Smooth muscle cell of the coronary artery (primary cell): ENCODE data around the gene SELENBP1. TPM values are rescaled to one million over a fixed set of nuclear protein-coding genes. Genes with fewer than 3 reads are reported as not detected.

ENCODE experiments used
- total RNA-seq: library from RNA; depleted of rRNA; stranded (reverse); fragments of >200 nt; gene quantifications from 2 replicates; pipeline ENCODE4 v1.2.3, GENCODE V29; 2014; ENCODE audit warnings: low replicate concordance

SELENBP1 gene
- 34.8 and 125 TPM in 2 replicates for total RNA-seq

GRCh38 chr1:151372058-151372934 is at the start of gene SELENBP1:
Gene SELENBP1, minus strand, starts transcription at chr1:151372705. Its CDS starts 64 bp downstream, at chr1:151372641.

GRCh38 chr1:151399324-151400171 is 27.0 kb upstream of the SELENBP1 start, which contains the start of gene PSMB4:
Gene PSMB4, plus strand, starts transcription at chr1:151399573. Its CDS starts 15 bp downstream, at chr1:151399588.

GRCh38 chr1:151346769-151347522 is 25.6 kb downstream of the SELENBP1 start, which contains the start of gene RFX5:
Gene RFX5, minus strand, starts transcription at chr1:151347252. Its CDS starts 932 bp downstream, at chr1:151346320.

GRCh38 chr1:151327223-151327902 is 45.1 kb downstream of the SELENBP1 start, which contains the start of gene PI4KB:
Gene PI4KB, minus strand, starts transcription at chr1:151327416. Its CDS starts 10,935 bp downstream, at chr1:151316481.

Other genes with a start within 250 kb of the SELENBP1 start
- gene SEMA6C, start 226.1 kb downstream of the SELENBP1 start, total RNA-seq: 1.1 and 1.4 TPM in 2 replicates
- gene TNFAIP8L2, start 216.1 kb downstream of the SELENBP1 start, total RNA-seq: not detected in 2 replicates
- gene LYSMD1, start 206.8 kb downstream of the SELENBP1 start, total RNA-seq: 5.4 and 8.4 TPM in 2 replicates
- 15.6 and 28.0 TPM in 2 replicates for gene SCNM1, start 206.6 kb downstream of the SELENBP1 start, total RNA-seq
- gene TMOD4, start 196.7 kb downstream of the SELENBP1 start, total RNA-seq: not detected in 2 replicates
- 27.1 and 43.9 TPM in 2 replicates for gene VPS72, start 182.5 kb downstream of the SELENBP1 start, total RNA-seq
- gene PIP5K1A, start 174.2 kb downstream of the SELENBP1 start, total RNA-seq: 47.3 and 49.6 TPM in 2 replicates
- gene PSMD4, start 118.0 kb downstream of the SELENBP1 start, total RNA-seq: 293 and 430 TPM in 2 replicates
- gene ZNF687, start 90.4 kb downstream of the SELENBP1 start, total RNA-seq: 7.0 and 7.8 TPM in 2 replicates
- 31.1 and 55.7 TPM in 2 replicates for gene PI4KB, start 45.3 kb downstream of the SELENBP1 start, total RNA-seq
- gene RFX5, start 25.5 kb downstream of the SELENBP1 start, total RNA-seq: 26.3 and 28.9 TPM in 2 replicates
- 278 and 486 TPM in 2 replicates for gene PSMB4, start 26.9 kb upstream of the SELENBP1 start, total RNA-seq
- gene POGZ, start 86.8 kb upstream of the SELENBP1 start, total RNA-seq: 9.1 and 17.0 TPM in 2 replicates
- gene CGN, start 138.7 kb upstream of the SELENBP1 start, total RNA-seq: 0.30 and 0.35 TPM in 2 replicates
- gene TUFT1, start 167.6 kb upstream of the SELENBP1 start, total RNA-seq: 8.5 and 18.1 TPM in 2 replicates
- 16.2 and 58.9 TPM in 2 replicates for gene SNX27, start 239.3 kb upstream of the SELENBP1 start, total RNA-seq